Stimulated activated CD8-positive, alpha-beta memory T cell treated with anti-CD3 and anti-CD28 coated beads, Interleukin-4, amount 100 ng/mL, for 48 hours (primary cell): ENCODE data around the gene LRTM1.

ENCODE experiments used
- DNase-seq: peaks from one replicate; pipeline ENCODE4 v3.0.0-alpha.2; 2020

The LRTM1 gene

DNA sequence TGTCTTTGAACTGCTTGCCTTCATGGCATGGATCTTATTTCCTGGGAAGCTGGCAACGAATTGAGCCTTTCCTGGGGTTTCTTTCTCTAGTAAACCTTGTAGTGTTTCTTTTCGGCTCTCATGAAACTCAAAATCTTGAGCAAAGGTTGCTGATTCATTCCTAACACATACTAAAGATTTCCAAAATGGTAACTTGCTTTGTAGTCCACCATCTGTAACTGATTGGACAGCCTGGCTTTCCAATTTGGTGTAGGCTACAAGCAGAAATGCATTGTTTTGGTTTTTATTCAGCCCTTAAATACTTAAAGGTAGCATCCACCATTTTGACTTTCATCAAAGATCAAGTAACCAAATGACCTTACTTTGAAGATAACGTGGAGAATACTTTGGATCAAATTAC, 38.1 kb downstream of the LRTM1 start:
- no peak for DNase-seq

GRCh38 chr3:54888873-54889272, 39.0 kb downstream of the LRTM1 start:
- no peak for DNase-seq

GRCh38 chr3:54888162-54888561, 39.7 kb downstream of the LRTM1 start:
- no peak for DNase-seq

DNA sequence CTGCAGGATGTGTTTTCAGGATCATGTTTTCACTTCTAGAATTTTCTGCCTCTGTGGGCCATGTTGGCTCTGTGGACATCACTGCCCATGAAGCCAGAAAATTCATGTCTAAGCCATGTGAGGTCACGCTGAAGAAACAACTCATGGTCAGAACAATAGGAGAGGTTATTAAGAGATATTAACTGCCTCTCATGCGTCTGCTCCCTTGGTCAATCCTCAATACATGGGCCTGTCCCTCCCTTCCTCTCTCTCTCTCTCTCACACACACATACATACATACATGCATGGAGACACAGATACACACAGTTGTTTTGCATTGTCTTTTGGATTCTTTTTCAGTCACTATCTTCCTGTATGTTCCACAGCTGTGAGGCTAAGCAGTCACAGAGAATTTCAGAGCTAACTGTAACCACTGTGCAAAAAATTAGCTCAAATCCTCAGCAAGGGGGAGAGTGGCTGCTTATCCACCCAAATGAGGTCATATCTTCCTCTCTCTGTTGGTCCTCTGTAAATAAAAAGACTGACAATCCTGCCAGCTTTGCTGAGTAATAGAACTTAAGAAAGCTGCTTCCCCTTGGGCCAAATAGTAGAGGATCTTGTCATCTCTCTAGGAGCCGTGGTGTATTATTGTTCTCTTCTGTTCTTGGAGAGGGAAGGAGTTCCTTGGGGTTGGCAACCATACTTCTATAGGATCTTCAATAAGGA, 45.6 kb downstream of the LRTM1 start:
- DNase-seq = no peak

GRCh38 chr3:54878145-54878544, 49.7 kb downstream of the LRTM1 start:
- DNase-seq = no peak

DNA sequence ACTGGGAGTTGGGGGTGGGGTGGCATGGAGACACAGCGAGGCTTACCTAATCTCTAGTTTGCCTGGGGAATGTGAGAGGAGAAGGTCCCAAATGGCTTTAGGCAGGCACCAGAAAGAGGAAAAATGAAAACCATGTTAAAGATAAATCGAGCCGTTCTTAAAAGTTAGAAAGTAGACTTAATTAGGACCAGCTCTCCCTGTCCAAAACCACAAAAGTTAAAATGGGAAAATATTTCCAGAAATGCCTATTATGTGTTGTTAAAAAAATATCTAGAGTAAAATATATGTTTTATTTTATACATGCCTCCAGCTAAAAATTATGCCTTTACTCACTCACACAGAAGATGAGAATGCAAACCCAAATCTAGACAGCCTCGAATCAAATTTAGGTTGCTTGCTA, 50.1 kb downstream of the LRTM1 start:
- DNase-seq = no peak

DNA sequence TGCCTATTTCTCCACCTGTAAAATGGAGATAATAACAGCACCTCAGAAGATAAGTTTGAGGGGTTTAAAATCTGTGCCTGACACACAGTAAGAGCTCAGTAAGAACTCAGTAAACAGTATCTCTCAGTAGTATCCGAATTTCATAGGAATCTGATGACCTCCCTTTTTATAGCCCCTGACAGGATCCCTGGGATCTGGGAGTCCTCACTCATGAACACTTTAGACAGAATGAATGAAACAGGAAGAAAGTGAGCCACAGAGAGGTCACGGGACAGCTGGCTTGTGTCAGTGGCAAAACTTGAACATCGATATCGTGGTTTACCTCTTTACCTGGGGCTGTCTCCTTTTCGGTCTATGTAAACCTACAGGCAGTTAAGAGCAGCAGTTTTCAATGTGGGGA, 51.2 kb downstream of the LRTM1 start:
- no peak for DNase-seq

DNA sequence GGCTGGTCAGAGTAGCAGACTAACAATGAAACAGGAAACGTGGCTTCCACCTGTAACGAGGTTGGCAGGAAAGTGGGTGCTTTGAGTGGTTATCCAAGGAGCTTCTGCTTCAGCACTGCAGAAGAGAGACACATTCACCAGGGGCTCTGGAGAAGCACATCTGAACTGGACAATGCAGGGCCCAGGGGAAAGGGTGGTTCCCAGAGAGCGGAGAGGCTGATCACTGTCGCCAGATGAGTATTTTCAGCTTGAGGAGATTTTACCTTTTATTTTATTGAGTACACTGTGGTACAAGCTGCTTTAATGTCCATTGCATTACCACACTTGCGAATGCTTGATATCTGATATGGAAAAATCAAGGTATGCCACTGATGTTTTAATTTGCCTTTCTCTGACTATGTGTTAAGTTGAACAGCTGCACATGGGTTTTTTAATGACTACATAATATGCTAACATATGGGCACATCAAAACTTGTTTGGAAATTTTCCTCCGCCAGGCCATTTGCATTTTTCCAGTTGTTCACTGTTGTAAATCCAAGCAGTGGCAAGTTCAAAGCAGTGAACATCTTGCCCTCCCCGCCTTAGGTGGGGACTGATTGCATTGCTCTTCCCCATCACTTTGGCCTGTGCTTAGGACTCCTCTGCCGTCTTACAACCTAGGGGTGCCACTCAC, 52.1 kb downstream of the LRTM1 start:
- DNase-seq = no peak

- DNase-seq = no peak
Measured at GRCh38 chr3:54874816-54875556, 52.9 kb downstream of the LRTM1 start.

- no peak for DNase-seq
Measured at GRCh38 chr3:54873059-54874010, 54.5 kb downstream of the LRTM1 start.

GRCh38 chr3:54871867-54872266, 56.0 kb downstream of the LRTM1 start:
- DNase-seq = no peak

DNA sequence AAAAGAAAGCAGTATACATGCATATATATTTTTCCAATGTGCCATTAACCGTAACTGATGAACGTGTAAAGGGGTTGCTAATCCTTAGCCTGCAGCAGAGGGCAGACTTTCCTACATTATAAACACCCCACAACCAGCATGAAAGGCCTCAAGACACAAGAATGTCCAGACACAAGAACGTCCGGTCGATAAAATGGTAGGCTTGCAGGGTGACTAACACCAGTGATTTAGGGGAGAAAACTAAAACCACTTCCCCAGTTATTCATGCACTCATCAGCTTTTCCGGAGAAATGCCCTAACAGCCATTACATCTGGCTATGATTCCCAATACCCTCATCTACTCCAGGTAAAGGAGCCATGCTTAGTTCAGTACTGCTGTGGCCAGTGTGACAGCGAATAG, 57.4 kb downstream of the LRTM1 start:
- no peak for DNase-seq
